GM19328 (cell line): ENCODE results near the gene HPD.

ENCODE experiments used
- ATAC-seq: cut with Tn5 transposase; IDR thresholded peaks from one replicate; pipeline ENCODE4 v1.9.1; 2021; ENCODE audit warnings: mild to moderate bottlenecking, moderate library complexity; ENCODE audit not compliant: unreplicated experiment

Gene HPD

GRCh38 chr12:121812320-121812871, 46.3 kb downstream of the HPD start:
- no peak for ATAC-seq

GRCh38 chr12:121811434-121812319, 47.0 kb downstream of the HPD start:
- ATAC-seq: peak; percentile 56

- ATAC-seq: no peak
Observed at GRCh38 chr12:121810833-121811433, 47.7 kb downstream of the HPD start.

DNA sequence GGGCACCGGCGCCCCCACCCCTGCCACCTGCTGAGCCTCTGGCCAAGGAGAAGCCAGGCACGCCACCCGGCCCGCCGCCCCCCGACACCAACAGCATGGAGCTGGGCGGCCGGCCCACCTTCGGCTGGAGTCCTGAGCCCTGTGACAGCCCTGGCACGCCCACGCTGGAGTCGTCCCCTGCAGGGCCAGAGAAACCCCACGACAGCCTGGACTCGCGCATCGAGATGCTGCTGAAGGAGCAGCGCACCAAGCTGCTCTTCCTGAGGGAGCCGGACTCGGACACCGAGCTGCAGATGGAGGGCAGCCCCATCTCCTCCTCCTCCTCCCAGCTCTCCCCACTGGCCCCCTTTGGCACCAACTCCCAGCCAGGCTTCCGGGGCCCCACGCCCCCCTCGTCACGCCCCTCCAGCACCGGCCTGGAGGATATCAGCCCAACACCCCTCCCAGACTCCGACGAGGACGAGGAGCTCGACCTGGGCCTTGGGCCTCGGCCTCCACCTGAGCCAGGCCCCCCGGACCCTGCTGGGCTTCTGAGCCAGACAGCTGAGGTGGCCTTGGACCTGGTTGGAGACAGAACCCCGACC, 48.3 kb downstream of the HPD start:
- no peak for ATAC-seq

DNA sequence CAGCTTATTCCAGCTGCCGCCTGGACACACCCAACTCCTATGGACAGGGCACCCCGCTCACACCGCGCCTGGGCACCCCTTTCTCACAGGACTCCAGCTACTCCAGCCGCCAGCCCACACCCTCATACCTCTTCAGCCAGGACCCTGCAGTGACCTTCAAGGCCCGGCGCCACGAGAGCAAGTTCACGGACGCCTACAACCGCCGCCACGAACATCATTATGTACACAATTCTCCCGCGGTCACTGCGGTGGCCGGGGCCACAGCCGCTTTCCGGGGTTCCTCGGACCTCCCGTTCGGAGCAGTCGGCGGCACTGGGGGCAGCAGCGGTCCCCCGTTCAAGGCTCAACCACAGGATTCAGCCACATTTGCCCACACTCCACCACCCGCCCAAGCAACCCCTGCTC, 48.9 kb downstream of the HPD start:
- ATAC-seq: no peak

DNA sequence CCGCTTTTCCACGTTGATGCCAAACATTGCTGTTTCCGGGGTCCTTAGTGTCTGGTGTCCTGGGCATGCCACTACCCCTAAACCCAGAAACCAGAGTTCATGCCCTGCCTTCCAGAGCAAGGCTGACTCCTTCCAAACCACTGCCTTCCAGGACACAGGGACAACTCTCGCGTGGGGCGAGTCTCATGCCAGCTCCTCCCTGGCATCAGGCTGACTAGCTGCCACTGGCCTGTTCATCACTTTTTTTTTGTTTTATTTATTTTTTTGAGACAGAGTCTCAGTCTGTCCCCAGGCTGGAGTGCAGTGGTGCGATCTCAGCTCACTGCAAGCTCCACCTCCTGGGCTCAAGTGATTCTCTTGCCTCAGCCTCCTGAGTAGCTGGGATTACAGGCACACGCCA, 50.0 kb downstream of the HPD start:
- no peak for ATAC-seq

DNA sequence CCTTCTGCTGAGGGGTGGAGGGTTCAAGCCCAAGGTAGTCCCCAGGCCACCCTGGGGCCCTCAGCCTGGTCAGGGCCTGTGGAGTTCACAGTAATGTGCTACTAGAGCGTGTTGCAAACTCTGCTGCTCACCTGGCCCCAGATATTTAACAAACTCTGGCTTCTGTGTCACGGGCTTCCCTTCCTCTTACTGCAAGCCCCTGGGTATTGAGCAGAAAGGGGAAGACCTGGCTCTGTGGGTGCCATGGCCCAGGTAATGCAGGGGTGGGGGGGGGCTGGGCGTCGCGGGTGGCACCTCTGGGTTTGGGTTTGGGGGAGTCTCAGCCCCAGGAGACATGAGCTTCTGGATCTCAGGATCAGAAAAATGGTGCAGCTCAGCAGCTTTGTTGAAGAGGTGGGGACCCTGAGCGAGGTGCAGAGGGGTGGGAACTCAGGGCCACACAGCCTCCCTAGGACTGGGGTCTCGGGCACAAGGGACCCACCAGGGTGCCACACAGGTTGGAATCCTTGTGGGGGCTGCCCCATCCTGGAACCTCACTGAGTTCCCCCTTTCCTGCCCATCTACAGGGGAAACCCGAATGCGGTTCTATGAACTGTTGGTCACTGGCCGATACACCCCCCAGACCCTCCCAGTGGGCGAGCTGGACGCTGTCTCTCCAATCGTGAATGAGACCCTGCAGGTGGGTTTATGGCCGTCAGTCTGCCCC, 50.9 kb downstream of the HPD start:
- no peak for ATAC-seq

- no peak for ATAC-seq
Observed at GRCh38 chr12:121806546-121807423, 51.9 kb downstream of the HPD start.

DNA sequence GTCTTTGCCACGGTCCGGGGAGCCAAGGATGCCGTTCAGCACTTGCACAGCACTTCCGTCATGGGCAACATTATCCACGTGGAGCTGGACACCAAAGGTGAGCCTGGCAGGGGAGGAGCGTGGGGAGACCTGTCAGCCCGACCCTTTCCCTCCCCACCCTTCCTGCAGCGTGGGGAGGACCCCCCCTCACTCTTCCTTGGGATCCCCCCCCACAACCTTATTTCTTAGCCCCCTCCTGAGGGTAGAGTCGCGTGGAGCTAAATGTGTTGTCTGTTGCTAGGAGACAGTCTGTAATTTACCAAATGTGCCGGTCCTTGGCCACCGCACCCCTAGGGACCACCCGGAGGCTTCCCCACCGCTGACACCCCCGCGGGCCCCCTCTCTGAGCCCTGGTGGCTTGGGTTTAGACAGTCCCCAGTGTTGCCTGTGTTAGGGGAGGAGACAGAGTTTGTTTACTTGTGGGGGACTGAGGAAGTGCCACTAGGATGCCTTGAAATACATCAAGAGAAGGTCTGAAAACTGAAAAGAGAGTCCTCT, 52.6 kb downstream of the HPD start:
- no peak for ATAC-seq

- ATAC-seq: no peak
Observed at GRCh38 chr12:121805171-121806008, 53.3 kb downstream of the HPD start.

DNA sequence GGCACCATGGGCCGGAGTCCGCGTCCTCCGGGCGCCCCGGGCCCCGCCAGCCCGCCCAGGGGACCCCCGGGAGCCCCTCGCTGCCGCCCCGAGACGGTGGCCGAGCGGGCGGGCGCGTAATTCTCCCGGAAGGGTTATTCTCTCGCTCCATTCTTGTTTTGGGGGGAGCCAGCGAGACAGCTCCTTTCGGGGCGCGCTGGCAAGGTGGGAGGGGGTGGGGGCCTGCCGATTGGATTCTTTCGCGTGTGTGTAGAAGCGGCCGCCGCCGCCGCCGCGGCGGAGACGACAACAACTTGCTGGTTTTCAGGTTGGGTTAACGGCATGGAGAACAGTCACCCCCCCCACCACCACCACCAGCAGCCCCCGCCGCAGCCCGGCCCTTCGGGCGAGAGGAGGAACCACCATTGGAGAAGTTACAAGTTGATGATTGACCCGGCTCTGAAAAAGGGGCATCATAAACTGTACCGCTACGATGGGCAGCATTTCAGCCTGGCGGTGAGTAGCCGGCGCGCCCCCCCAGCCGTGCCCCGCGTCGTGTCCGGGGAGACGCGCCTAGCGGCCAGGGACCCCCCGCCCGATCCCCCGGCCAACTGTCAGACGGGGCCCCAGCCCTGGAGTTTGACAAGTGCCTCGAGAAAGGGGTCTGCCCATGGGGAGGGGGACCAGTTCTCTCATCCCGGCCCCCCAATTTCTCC, 54.1 kb downstream of the HPD start:
- no peak for ATAC-seq

DNA sequence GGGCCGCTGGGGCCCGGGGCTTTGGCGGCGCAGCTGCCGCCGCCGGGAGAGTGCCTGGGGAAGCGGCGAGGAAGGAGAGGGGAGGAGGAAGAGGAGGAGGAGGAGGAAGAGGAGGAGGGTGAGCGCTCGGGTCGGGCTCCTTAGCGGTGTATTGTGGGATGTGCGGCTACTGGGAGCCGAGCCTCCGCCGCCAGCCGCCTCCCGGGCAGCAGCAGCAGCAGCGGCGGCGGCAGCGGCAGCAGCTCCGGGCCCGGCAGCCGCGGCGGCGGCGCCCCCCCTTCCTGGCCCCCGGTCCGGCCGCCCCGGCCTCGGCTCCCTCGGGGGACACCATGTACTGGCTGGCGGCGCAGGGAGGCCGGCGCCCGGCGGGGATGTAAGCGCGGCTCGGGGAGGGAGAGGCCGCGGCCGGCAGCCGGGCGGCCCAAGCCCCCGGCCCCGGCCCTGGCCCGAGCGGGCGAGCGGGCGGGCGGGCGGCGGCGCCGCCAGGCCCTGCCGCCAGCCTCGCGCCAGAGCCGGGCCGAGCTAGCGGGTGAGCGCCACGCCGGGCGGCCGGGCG, 54.7 kb downstream of the HPD start, which contains the start of gene SETD1B:
Gene SETD1B (plus strand): TSS at position 149 of the 556 bp plus-strand sequence. CDS start 729 bp downstream, outside the sequence.
- no peak for ATAC-seq

GRCh38 chr12:121802843-121803698, 55.6 kb downstream of the HPD start:
- peak; percentile 30 for ATAC-seq

- ATAC-seq: no peak
Observed at GRCh38 chr12:121802485-121802842, 56.2 kb downstream of the HPD start.

- no peak for ATAC-seq
Observed at GRCh38 chr12:121801595-121802484, 56.8 kb downstream of the HPD start.
